WI38 (cell line): Measurements from ENCODE around the gene XIRP2.

Experiments
- H3K4me3 ChIP-seq: 2 replicates; pipeline ENCODE4 v1.5.1; 2011; ENCODE audit warnings: low read depth, mild to moderate bottlenecking, control low read depth, low read length
- TF ChIP-seq, protein P1 (sequence below): IDR thresholded peaks from 2 replicates; pipeline ENCODE4 v1.5.1; 2012; ENCODE audit warnings: low read depth, mild to moderate bottlenecking, control low read depth, low read length

XIRP2 gene

DNA sequence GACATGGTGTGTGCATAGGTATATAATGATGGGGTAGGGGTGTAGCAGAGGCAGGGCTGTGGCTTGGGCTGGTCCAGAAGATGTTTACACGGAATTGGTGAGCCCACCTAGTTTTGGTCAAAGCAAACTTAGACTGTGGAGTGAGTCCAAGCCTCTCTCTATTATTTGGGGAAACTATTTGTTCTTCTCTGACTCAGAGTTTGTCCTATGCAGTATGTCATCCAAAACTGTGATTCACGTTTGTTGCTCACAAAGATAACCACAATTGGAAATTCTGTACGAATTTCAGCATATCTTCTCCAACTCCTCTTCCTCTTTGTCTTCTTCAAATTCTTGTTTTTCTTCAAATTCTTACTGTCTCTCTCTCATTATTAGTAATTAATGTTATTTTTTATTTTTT lies 292.9 kb downstream of the XIRP2 start:
- TF ChIP-seq, protein P1, sequence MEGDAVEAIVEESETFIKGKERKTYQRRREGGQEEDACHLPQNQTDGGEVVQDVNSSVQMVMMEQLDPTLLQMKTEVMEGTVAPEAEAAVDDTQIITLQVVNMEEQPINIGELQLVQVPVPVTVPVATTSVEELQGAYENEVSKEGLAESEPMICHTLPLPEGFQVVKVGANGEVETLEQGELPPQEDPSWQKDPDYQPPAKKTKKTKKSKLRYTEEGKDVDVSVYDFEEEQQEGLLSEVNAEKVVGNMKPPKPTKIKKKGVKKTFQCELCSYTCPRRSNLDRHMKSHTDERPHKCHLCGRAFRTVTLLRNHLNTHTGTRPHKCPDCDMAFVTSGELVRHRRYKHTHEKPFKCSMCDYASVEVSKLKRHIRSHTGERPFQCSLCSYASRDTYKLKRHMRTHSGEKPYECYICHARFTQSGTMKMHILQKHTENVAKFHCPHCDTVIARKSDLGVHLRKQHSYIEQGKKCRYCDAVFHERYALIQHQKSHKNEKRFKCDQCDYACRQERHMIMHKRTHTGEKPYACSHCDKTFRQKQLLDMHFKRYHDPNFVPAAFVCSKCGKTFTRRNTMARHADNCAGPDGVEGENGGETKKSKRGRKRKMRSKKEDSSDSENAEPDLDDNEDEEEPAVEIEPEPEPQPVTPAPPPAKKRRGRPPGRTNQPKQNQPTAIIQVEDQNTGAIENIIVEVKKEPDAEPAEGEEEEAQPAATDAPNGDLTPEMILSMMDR, result no peak

DNA sequence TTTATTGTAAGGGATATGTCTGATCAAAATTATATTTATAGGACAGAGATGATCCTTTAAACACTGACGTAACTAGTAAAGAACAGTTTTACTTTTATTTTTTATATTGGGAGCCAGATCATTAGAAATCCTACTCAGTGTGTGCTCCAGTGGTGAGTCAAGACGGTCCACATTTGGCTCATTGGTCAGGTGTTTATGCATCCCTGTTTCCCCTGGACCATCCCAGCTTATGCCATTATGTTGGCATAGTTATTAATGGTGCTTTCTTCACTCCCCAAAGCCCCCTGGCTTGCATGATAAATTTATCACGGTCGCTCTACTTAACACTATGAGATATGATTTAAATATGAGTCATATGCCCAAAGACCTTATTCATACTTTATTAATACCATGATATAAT lies 293.4 kb downstream of the XIRP2 start:
- TF ChIP-seq, protein P1, result no peak

More for the DNA sequence above, 292.9 kb downstream of the XIRP2 start:
- H3K4me3 ChIP-seq, result no peak overlapping the region

DNA sequence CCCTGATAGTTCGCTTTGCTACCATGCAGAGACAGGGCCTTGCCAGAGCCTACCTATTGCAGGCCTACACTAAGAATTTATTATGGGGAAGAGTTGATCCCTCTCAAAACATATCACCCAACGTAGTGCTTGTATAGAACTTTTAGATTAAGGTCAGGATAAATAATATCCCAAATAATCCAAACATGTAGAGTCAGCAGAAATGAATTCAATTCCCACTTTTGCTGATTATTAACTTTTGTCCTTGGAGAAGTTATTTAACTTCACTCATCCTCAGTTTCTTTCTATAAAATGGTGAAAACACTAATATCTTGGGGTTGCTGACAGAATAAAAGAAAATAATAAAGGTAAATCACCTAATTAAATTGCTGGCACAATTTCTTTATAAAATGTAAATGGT lies 294.1 kb downstream of the XIRP2 start:
- TF ChIP-seq, protein P1, result no peak

More for the DNA sequence above, 293.4 kb downstream of the XIRP2 start:
- no peak overlapping the region for H3K4me3 ChIP-seq

DNA sequence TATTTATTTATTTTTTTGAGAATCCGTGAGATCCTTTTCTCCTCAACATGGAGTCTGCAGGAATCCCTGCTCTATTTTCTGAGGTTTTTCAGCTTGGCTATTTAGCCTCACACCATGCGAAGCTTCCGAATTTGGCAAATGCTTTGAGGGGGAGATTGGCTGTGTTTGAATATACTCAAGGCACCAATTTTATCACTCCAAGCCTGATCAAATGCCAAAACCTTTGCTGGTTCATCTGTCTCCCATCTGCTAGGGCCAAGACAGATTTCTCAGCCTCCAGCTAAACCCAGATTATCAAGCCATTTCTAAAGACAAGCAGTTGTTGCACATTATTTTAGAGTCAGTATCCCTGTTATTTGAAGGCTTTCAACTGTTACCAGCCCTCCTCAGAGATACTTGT lies 295.7 kb downstream of the XIRP2 start:
- TF ChIP-seq, protein P1, result no peak
- H3K4me3 ChIP-seq, result no peak overlapping the region

More for the DNA sequence above, 294.1 kb downstream of the XIRP2 start:
- no peak overlapping the region for H3K4me3 ChIP-seq

DNA sequence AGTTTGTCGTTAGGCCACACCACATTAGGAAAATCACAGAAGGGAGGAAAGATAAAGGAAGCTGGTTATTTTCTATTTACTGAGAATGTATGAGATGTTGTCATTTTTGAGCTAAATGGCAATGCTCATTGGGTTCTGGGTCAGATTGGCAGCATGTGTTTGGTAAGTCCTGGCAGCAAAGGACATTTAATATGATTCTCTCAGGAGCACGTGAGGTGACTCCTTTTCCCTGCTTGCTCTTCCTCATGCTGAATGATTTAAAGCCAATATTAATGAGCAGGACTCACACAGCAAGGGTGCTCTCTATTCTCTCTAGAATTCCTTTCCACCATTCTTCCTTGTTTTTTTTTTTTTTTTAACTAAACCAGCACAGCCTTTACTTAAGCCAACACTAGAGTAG lies 298.2 kb downstream of the XIRP2 start:
- TF ChIP-seq, protein P1, result no peak
- H3K4me3 ChIP-seq, result no peak overlapping the region

DNA sequence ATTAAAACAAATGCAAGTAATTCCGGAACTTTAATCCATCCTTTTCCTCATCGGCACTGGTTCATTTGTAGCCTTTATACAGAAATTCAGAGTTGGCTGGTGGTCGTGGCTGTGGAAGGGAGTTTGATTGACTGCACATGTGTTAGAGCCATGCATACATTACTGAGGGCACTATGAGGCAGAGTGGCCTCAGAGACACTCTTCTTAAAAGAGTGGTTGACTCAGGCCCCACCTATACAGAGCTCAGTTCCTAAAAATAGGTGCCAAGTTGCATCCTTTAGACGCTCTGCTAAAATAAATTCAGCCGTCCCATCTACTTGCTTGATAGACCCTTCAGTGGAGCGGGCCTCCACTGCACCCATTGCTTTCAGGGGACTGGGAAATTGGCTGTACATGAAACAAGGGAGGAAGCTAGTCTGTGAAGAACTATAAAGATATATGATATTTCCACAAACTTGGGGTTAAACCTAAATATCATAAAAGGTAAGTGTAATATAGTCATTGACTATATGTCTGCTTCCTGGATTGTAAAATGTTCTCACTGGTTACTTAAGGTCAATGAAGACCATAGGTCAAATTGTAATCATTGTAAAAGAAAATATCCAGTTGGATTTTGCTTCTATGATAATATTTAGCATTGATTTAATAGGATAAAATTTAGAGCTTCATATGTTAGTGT lies 298.9 kb downstream of the XIRP2 start:
- H3K4me3 ChIP-seq, result no peak overlapping the region
- TF ChIP-seq, protein P1, result no peak
